Lung (tissue), 12 donors: ENCODE data around the gene GCNA. TPM values are rescaled to one million over a fixed set of nuclear protein-coding genes. Genes with fewer than 3 reads are reported as not detected.

Experiments used
- ATAC-seq: fragments of 200-7000 bp; cut with Tn5 transposase; one replicate; pipeline ENCODE4 v1.9.1; 2020; ENCODE audit warnings: moderate number of reproducible peaks; ENCODE audit not compliant: insufficient read depth, low FRiP score
- DNase-seq, 3 donors: peaks; one replicate each; pipeline ENCODE4 v3.0.0-alpha.2; 2013 to 2017
- H3K27ac ChIP-seq, 2 donors: one replicate each; pipeline ENCODE4 v1.5.1; 2013; ENCODE audit warnings: mild to moderate bottlenecking in 2 of 2, moderate library complexity in 2 of 2, control low read depth in 1 of 2, inconsistent platforms in 1 of 2, low read depth in 1 of 2, low read length in 1 of 2
- H3K27me3 ChIP-seq, 3 donors: one replicate each; pipeline ENCODE4 v1.5.1; 2013; ENCODE audit warnings: low read length in 2 of 3; ENCODE audit not compliant: control insufficient read depth in 3 of 3, insufficient read depth in 3 of 3
- H3K36me3 ChIP-seq, 4 donors: one replicate each; pipeline ENCODE4 v1.5.1; 2013; ENCODE audit warnings: low read length in 4 of 4, mild to moderate bottlenecking in 1 of 4, moderate library complexity in 1 of 4; ENCODE audit not compliant: control insufficient read depth in 4 of 4, insufficient read depth in 4 of 4
- H3K4me1 ChIP-seq, 5 donors: one replicate each; pipeline ENCODE4 v1.5.1; 2013; ENCODE audit warnings: low read length in 5 of 5, mild to moderate bottlenecking in 2 of 5, moderate library complexity in 1 of 5; ENCODE audit not compliant: control insufficient read depth in 5 of 5, insufficient read depth in 5 of 5
- H3K4me3 ChIP-seq: one replicate; pipeline ENCODE4 v1.5.1; 2013; ENCODE audit warnings: mild to moderate bottlenecking, control low read depth, moderate library complexity
- H3K9ac ChIP-seq, 2 donors: one replicate each; pipeline ENCODE4 v1.5.1; 2013; ENCODE audit warnings: low read length in 2 of 2, control low read depth in 1 of 2; ENCODE audit not compliant: insufficient read depth in 1 of 2
- H3K9me3 ChIP-seq, 4 donors: one replicate each; pipeline ENCODE4 v1.5.1; 2013; ENCODE audit warnings: low read length in 3 of 4, mild to moderate bottlenecking in 1 of 4, moderate library complexity in 1 of 4; ENCODE audit not compliant: control insufficient read depth in 4 of 4, insufficient read depth in 3 of 4
- CTCF ChIP-seq: IDR thresholded peaks from 2 replicates; pipeline ENCODE4 v1.5.1; 2012; ENCODE audit warnings: mild to moderate bottlenecking; ENCODE audit errors: control extremely low read depth, extremely low read depth
- WGBS, 2 donors: extraction: QIAGEN DNeasy Blood & Tissue Kit; methylation state at CpG; one replicate each; pipeline ENCODE4 v1.1.7; 2013; 5-methylcytosine and 5-hydroxymethylcytosine counted together
- polyA plus RNA-seq, 2 donors: library from polyadenylated mRNA; stranded (reverse); fragments of 200-250 nt; gene quantifications; one replicate each; pipeline ENCODE4 v1.2.1, GENCODE V29; 2013
- total RNA-seq, 2 donors: library from RNA; depleted of rRNA in 1 of 2; stranded (reverse); fragments of >200 nt in 1 of 2; gene quantifications; one replicate each; pipeline ENCODE4 v1.2.1, GENCODE V29; 2014 to 2021
- donor health status: control.
- donor health status: control.
- donor health status: Bipolar disorder and iron deficiency.
- donor health status: healthy.
- donor health status: DM: yes; HTN: yes; CAD: no.

GCNA gene
- total and polyA plus RNA-seq, 4 donors = 0.92 to 3.7 (median 1.8) TPM

- ATAC-seq = no peak
- Histone ChIP-seq H3K9ac (no peak overlapping the region), H3K27ac (no peak overlapping the region), H3K9me3 (no peaks in the 10 kb centered on the region), H3K36me3 (peaks cover 0 to 18% (median 8%) of the 10 kb centered on the region in 4 donors), H3K27me3 (no peaks in the 10 kb centered on the region), H3K4me3 (no peak overlapping the region), H3K4me1 (no peaks in the 10 kb centered on the region)
- DNase-seq = no peak
- 64 to 100% methylated on average over 2 of the region's 2 CpGs for WGBS, 2 donors
- TF ChIP-seq CTCF = no peak
These were observed 4.6 kb upstream of the GCNA start for GRCh38 chrX:71573590-71573989.

GRCh38 chrX:71577682-71578081 lies 555 bp upstream of the GCNA start:
- H3K27ac ChIP-seq = no peak overlapping the region
- H3K4me3 ChIP-seq = no peak overlapping the region
- 78 to 84% methylated on average over 24 of the region's 24 CpGs for WGBS, 2 donors
- ATAC-seq = no peak
- peaks cover 0 to 14% (median 7%) of the 10 kb centered on the region in 4 donors for H3K36me3 ChIP-seq
- no peak overlapping the region for H3K9ac ChIP-seq
- no peaks in the 10 kb centered on the region for H3K27me3 ChIP-seq
- H3K4me1 ChIP-seq = no peaks in the 10 kb centered on the region
- TF ChIP-seq CTCF = no peak
- DNase-seq = peak in 2 of 3 donors; percentile 12 to 33
- H3K9me3 ChIP-seq = peaks cover 0 to 2% (median 0%) of the 10 kb centered on the region in 4 donors

- no peak for DNase-seq
These were observed 1.1 kb downstream of the GCNA start for GRCh38 chrX:71579136-71579989.

More at GRCh38 chrX:71579136-71579989, 1.1 kb downstream of the GCNA start:
- H3K36me3 ChIP-seq = peaks cover 0 to 9% (median 4%) of the 10 kb centered on the region in 4 donors
- peaks cover 0 to 2% (median 0%) of the 10 kb centered on the region in 4 donors for H3K9me3 ChIP-seq
- H3K27me3 ChIP-seq = no peaks in the 10 kb centered on the region
- WGBS, 2 donors = 90% methylated on average over 19 to 26 of the region's 26 CpGs
- ATAC-seq = no peak
- no peak overlapping the region for H3K9ac ChIP-seq
- H3K27ac ChIP-seq = no peak overlapping the region
- no peak overlapping the region for H3K4me3 ChIP-seq
- no peak for TF ChIP-seq CTCF
- H3K4me1 ChIP-seq = no peaks in the 10 kb centered on the region
